Activated CD4-positive, alpha-beta T cell treated with anti-CD3 and anti-CD28 coated beads for 24 hours (primary cell): ENCODE data around the gene ANK2.

Experiments
- DNase-seq, 2 donors: peaks; one replicate each; pipeline ENCODE4 v3.0.0-alpha.2; 2020; ENCODE audit warnings: low read depth in 2 of 2

The ANK2 gene

DNA sequence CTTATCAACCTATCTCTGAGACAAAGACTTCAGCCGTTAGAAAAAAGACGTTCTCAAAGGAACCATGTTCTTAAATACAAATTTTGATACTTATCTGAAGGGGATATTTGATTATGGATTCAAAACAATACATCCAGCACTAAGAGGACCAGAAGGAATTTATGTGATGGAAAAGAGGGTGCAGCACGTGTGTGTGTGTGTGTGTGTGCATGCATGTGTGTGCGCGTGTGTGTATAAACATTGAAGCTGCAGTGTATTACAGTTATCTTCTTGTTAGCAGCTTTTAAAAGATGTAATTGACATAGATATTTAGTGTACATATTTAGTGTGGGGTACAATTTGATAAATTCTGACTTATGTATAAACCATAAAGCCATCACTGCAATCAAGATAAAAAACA is 44.9 kb downstream of the ANK2 start:
- no peak for DNase-seq

DNA sequence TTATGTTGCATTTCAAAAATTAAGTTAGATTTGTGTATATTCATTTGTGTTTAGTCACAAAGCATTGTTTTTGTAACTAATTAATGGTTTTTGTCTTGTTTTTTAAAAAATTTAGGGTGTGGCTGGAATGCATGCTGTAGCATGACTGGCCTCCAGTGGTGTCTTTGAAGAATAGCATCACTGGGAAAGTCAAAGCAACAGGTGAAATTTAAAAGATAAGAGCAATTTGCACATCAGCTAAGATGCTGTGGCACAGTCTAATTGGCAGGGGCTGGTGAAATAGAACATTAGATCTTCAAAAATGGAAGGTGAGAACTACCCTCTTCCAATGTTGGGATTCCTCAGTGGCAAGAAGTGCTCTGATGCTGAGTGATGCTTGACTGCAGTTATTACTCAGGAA is 45.3 kb downstream of the ANK2 start:
- DNase-seq: no peak

DNA sequence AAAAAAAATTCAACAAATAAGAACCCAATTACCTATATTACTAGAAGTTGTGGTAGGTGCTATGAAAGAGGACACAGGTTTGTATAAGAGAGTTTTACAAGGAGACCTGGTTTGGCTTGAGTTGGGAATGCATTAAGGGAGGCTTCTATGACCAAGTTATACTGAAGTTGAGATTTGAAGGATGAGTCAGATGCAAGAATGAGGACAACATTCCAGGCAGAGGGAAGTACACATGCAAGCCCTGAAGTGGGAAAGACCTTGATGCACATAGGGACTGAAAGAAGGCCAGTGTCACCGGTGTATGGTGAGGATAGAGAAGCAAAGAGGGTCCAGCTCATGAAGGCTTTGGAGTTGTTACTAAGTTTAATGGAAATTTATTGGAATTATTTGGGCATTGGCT is 52.2 kb downstream of the ANK2 start:
- no peak for DNase-seq

DNA sequence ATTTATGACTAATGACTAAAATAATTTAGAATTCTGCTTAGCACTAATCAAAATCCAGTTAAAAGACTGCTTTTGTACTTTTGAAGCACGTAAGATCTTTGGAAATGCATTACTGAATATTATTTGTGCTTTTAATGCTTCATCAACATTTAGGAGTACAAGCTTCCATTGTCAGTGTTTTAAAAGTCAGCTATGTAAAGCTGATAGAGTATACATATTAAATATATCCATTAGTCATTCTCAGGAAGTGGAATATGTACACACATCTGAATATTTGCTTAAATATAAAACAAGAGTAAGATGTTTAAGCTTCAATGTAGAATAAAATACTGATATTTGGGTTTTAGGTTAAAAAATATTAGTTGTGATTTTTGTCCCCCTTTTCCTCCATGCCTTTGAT is 54.1 kb downstream of the ANK2 start:
- DNase-seq: no peak

DNA sequence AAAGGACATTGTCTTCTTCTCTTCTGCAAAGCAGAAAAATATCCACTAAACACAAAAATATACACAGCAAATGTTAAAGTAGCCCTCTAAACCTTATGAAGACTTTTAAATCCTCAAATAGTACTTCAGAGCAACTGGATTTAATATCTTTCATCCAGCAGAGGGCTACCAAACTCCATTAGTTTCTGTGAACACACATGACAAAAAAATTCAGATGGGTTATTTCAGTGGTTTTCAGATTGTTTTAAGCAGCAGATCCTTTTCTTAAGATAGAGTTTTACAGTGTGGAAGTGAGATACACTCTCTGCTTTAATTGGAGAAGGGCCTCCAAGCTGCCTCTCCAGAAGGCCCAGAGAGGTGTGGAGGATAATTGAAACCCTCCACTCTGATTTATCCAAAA is 56.7 kb downstream of the ANK2 start:
- DNase-seq: no peak

DNA sequence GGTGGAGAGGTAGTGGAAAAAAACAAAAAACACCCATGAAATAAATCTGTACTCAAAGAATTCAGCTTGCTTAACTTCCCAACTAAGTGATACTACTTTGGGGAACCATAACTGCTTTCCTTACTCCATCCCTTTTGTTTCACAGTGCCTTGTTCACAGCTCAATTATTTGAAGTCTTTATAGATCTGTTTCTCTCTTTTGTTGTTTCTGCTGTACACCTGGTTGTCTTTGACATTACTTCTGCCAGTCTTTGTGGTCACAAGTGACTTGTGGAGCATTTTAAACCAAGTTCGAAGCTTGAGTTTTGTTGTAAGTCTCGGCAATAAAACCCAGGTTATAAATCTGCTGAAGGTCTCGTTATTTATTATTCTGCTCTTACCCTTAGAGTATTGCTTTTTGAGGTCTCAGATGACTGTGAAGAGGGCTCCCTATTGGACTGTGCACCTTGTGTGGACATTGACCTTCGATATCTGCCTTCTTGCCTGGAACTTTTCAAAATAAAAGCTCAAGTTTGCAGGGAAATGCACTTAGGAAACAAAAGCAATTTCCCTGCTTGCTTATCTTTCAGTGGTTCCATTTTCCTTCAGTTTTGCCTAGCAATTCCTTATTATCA is 59.8 kb downstream of the ANK2 start:
- DNase-seq: no peak

DNA sequence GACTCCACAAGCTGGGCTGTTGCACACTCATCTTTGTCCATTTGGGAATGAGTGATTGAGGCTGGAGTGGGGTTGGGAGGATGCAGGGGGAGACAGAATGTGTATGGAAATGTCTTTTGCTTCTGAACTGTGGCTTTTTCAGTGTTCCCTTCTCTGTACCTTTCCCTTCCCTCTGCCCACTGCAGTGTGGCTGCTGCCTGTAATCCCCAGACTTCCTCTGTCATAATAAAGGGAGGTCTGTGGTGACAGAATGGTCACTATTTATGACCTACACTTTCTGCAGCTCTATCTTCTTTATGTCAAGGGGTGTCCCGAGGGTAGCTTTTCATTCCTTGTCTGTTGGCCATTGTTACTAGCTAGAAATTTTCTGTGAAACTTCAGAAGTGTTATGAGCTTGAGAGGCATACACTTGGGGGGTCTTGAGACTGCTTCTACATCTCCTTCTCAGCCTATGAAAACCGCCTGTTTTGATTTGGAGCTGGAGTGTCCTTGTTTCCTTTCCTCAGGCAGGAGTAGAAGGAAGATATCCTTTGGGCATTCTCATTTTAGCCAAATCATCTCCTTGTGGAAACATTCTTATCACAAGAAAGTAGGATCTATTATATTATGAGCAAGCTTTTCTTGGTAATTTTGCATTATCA is 63.0 kb downstream of the ANK2 start:
- no peak for DNase-seq

DNA sequence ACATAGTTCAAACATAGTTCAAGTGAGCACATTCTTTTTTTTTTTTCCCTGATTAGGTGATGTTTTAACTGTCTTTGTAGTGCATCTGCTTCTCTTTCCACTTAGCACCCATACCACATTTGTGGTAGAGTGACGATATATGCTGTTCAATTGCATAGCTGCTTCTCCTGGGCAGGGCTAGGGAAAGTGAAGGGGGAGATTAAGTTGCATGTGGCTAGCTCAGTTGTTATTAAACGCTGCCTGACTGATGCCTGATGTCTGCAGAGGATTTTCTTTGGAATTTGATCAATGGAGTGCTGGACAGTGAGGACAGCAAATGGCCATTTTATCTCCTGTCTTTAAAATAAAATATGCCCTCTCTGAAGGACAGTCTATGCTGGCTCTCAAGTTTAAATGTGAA is 63.7 kb downstream of the ANK2 start:
- no peak for DNase-seq

DNA sequence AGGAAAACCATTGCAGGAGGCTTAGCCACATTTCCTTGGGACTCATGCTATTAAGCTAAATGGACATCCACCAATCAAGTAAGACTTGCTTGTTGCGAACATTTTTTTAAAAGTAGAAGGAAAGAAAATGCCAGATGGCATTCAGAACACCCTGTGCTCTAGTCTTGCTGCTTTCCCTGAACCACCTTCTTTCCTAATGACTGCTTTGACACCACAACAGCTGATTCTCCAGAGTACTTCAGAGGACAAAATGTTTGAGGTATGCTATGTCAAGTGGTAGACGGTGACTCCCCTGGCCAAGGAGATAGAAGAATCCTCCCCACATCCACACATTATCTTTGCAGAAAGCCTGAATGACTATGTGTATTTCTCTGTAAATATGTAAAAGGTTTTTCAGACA is 65.4 kb downstream of the ANK2 start:
- DNase-seq: no peak

DNA sequence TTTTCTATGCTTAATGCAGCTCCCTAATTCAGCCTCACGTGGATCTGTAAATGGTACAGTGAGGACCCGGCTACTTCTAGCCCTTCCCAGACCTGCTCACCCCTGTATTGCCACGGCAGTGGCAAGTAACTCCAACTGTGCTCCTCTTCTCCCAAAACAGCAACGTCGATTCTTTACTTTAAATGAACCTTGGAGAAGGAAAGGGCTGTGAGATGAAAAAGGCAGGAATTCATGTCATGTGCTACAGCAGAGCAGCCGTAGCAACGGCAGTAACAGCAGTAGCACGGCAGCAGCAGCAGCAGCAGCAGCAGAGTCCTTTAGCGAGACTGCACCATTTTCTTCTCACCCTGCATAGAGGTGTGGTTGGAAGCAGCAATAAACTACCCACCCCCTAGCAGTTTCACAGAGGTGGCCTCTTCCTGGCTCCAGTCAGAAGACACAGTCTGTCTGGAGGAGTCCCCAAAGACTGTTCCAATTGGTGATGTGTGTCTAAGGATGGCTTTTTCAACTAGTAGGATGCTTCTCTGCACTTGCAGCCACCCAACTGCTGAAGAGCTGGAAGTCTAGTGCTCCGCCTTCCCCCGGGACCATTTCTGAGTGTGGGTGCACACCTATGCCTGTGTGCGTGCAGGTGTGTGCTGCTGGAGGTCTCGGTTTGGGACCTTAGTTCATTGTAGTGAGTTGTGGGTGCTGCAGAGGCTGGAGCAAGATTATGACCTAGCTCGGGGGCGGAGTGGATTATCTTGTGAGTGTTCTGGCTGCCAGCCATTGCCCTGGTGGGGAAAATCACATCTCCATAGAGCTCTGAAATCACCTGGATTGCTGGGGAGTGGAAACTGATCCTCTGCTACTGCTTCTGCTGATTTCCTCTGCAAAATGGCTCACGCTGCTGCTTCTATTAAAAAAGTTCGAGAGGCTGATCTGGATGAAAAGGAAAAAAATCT is 67.2 kb downstream of the ANK2 start:
- DNase-seq: no peak

DNA sequence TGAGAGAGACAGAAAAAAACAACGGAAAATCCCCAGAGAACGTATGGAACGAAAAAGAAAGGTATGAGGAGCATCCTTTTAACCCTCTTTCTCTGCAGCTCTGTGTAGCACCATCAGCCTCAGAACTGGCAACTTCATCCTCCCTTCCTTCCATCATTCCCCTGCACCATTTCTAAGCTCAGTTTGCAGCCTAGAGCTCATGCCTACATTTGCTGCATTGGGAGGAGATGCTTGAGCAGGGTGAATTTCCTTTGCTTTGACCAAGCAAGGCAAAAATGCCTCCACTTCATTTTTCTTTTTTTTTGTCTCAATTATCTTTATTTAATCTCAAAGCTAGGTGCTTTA is 67.9 kb downstream of the ANK2 start:
- no peak for DNase-seq

DNA sequence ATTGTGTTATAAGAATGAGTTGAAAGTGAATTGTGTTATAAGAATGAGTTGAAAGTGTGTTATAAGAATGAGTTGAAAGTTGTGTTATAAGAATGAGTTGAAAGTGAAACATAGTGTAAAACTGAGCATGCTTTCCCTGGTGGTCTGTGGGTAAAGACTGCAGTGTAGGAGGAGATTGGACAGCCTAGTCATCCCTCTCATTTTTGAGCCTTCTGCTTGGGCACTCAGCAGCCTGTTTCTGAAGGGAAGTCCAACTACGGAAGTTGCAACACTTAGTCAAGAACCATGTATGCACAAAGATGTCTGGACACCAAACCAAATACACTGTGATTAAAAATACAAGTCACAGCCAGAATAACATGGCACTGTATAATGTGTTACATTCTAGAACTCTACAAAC is 72.6 kb downstream of the ANK2 start:
- no peak for DNase-seq

DNA sequence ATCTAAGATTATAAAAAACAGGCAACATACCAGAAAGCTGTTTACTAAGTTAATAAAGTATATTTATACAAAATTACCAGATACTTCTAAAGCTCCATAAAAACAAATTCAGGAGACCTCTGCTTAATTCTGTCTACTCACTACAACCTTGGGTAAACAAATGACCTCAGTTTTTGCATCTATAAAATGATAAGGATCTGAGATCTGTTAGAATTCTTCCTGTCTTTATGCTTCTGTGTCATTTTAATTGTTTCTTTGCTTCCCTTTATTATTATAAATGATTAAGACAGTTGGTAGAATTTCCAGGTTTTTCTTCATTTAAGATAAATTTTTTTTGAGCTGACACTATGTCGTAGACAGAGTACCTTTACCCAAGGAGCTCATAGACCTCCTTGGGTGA is 76.0 kb downstream of the ANK2 start:
- no peak for DNase-seq

DNA sequence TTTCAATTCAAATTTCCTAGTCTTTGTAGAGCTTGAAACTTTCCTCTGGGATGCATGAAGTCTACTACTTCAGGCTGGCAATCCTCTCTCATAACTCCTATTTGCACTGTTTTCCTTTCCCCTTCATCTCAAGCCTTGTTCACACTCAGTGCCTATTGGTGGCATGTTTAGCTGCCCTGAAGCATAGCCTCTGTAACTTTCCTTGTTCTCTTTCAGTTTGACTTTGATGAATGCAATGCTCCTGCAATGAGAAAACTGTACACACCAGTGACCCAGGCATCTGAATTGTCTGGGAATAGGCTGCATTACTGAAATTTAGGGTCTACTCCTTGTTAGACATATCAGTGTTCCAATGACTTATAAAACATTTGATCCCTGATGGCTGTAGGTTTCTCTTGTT is 81.7 kb downstream of the ANK2 start:
- DNase-seq: no peak

DNA sequence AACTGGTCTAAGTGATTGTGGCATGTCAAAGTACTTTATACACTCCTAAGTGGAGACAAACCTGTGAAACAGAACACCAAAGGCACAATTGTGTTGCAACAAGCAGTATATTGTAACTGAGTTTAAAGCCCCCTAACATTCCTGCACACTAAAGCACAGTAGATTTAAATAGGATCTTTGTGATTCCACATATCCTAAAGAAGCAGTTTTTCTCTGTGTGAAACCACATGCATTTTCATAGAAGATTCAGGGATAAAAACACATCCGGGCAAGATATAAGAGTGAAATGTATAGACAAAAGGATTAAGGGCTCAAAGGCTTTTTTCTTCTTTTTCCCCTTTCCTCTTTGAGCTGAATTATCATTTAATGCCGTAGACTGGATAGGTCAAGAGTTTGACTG is 82.2 kb downstream of the ANK2 start:
- DNase-seq: no peak

DNA sequence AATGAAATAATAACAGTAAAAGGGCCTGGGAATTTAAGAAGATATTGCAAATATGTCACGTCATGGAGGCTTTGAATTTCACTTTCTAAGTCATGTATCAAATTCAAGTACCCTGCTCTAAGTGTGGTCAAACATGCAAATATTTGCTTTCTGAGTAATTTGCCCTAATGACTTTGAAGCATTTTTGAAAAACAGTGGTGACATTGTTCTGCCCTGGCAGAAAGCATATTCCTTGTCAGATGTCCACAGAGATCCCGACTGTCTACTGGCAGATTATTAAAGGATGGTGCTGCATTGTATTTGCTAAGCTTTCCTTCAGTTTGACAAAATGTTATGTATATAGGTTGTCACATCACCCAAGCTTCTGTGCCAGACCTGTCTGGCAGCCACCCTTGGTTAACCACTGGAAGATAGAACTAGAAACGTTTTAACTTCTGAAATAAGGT is 92.5 kb downstream of the ANK2 start:
- DNase-seq: no peak

DNA sequence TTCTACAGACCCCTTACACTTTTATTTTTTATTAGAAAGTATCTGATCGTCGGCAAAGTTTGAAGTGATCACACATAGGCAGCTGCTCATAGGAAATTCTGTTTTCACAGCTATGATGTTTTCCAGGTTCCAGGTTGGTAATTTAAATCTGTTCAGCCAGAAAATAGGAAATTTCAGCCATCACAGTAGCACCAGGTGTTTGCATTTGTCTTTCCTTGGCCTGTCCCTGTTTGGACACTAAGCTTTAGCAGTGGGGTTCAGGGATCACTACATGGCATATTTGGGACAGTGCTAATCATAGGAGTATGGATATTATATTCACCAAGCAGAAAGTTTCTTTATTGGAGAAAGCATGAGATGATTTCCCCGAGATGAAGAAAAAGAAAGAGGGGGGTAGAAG is 92.9 kb downstream of the ANK2 start:
- no peak for DNase-seq

DNA sequence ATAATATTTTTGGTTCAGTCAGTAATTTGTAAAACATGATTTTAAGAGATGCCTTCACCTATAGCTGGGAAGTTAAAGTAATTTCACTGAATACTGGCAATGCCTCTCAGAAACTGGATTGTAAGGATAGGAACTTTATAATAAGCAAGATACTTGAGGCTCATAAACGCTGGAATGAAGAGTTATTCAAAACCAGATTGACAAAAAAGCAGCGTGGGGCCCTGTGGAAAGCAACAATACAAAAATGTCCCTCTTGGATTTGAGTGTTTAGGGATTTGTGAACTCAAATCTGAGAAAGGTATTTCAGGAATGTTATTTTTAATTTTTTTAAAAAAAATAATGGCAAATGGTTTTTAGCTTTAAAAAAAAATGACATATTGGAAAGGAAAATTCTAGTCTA is 94.6 kb downstream of the ANK2 start:
- DNase-seq: no peak

DNA sequence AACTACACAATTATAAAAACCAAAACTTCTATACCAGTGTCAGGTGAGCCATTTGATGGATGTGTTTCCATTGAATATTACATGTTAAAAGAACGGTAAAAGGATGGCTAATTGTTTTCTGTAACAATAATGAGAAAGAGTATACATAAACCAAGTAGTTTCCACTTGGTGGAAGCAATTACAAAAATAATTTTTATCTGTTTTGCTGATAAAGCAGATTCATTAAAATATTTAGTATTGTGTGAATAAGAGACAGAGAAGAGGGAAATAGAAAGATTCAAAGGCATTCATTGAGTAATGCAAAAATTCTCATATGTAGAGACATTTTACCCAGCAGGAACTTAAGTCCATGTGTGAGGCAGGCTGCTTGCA is 95.7 kb downstream of the ANK2 start:
- DNase-seq: no peak

DNA sequence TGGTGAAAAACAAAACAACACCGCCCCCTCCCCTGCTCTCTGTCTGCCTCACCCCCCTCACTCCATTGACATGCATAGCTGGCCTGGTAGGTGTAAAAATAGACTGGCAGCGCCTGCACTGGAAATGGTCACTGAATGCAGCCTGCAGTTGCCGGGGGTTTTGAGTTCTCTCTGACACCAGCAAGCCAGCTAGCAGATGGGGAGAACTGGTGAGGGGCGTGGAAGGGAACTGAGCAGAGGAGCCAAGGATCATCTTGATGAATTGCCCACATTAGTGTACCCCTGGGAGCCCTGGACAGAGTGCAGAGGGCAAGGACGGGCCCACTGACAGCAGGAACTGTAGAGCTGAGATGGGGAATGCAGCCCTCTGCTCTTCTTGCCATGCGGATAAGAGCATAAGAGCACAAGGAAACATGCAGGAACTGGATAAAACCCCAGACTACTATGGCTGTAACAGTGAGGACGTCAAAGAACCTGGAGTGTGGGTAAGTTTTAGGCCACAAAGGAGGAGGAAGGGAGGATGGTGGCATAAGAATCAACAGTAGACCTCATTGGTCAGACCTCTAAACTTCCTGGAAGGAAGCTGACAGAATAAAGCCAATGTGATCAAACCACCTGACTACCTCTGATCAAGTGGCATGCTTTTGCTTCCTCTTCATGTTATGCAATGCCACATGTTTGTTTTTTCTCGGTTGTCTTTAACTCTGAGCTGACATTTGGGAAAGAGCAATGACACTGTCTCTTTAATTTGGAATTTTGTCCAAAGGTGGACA is 96.3 kb downstream of the ANK2 start:
- no peak for DNase-seq

DNA sequence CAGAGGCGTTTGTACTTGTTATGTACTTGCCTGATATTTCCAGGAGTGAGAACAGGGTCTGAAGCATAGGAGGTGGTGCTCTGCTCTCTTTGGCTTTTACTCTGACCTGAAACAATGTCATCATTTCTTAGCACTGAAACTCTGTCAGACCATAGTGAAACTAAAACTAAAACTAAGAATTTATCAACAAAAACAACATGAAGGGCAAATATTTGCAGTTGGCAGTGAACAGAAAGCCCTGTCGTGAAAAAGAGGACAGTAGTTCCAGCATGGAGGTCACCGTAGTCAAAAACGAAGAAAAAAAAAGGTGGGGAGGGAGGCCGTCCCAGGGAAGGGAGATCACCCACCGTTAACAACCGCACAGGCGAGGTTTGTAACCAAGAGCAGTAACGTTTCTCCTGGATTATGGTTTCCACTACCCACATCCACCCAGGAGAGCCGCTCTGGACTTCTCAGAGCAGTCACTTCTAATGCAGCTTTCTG is 97.5 kb downstream of the ANK2 start:
- no peak for DNase-seq

DNA sequence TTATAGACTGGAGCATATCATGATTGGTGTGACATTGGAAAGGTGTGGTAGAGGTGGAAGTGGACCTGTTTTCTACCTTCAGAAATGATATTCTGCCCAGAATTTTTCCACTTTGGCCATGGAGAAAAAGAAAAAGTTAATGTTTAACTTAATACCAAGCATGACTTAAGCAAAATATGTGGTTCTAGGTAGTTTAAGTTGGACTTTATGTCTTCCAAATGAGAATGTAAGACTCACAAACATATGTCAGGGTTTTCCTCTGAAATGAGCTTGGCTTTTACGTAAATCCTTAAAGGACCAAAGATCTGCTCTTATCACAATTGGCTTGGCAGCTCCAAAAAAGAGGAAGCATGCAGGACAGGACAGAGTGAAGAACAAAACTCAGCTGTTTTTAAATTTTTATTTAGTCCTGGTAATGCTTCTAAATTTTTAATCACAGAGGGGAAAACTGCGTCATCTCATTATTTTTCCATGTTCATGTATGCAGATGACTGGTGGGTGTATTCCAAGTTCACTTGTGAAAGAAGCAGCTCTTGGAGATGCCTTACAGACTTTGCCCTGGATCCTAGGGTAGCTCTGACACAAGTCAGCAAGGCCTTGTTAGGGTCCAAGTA is 98.2 kb downstream of the ANK2 start:
- no peak for DNase-seq
